Transverse colon (tissue), 4 donors: ENCODE results near the gene STRIP2. TPM values are rescaled to one million over a fixed set of nuclear protein-coding genes. Genes with fewer than 3 reads are reported as not detected.
"Not testable (repeated sequence)": the region's sequence is repeated elsewhere in the genome, so short reads cannot be mapped to it uniquely, and the experiment has no call there.

Source experiments
- DNase-seq: peaks from one replicate; pipeline ENCODE4 v3.0.0-alpha.2; 2019
- H3K27ac ChIP-seq, 4 donors: fragments of 200-600 bp; sonication (generic); 2 replicates each; pipeline ENCODE4 v1.5.1; 2016 to 2018; ENCODE audit warnings: inconsistent platforms in 4 of 4
- H3K27me3 ChIP-seq: fragments of 200-600 bp; sonication (generic); 2 replicates; pipeline ENCODE4 v1.5.1; 2017; ENCODE audit warnings: inconsistent platforms
- H3K36me3 ChIP-seq, 4 donors: fragments of 200-600 bp; sonication (generic); 2 replicates each; pipeline ENCODE4 v1.5.1; 2017 to 2019; ENCODE audit warnings: inconsistent platforms in 4 of 4
- H3K4me1 ChIP-seq, 4 donors: fragments of 200-600 bp; sonication (generic); 2 replicates each; pipeline ENCODE4 v1.5.1; 2017 to 2020; ENCODE audit warnings: inconsistent platforms in 4 of 4
- H3K4me3 ChIP-seq, 4 donors: fragments of 200-600 bp; sonication (generic); 1 replicate in 1 of 4; 2 replicates in 3 of 4; pipeline versions ENCODE4 v1.5.1 to v1.6.1; 2017 to 2019; ENCODE audit warnings: inconsistent platforms in 4 of 4
- H3K9me3 ChIP-seq, 2 donors: fragments of 200-600 bp; sonication (generic); 2 replicates each; pipeline ENCODE4 v1.5.1; 2017 to 2019; ENCODE audit warnings: inconsistent platforms in 2 of 2
- CTCF ChIP-seq, 5 experiments: fragments of 200-600 bp in 3 of 5; fragments of 450-650 bp in 2 of 5; sonication (generic) in 3 of 5; IDR thresholded peaks; 1 replicate in 2 of 5; 2 replicates in 3 of 5; pipeline ENCODE4 v1.5.1; 2016 to 2017; ENCODE audit warnings: antibody characterized with exemption in 5 of 5, inconsistent platforms in 3 of 5, mild to moderate bottlenecking in 2 of 5, moderate library complexity in 1 of 5
- EP300 ChIP-seq: sonication (generic); formaldehyde crosslinking; IDR thresholded peaks from one replicate; pipeline ENCODE4 v1.6.1; 2017; ENCODE audit warnings: antibody characterized with exemption, low read depth
- POLR2A ChIP-seq: fragments of 450-650 bp; IDR thresholded peaks from one replicate; pipeline ENCODE4 v1.6.1; 2016; ENCODE audit warnings: antibody characterized with exemption, mild to moderate bottlenecking, moderate library complexity
- POLR2AphosphoS5 ChIP-seq, 3 donors: sonication (generic); formaldehyde crosslinking; IDR thresholded peaks; one replicate each; pipeline ENCODE4 v1.6.1; 2016; ENCODE audit warnings: antibody characterized with exemption in 3 of 3
- WGBS, 2 donors: methylation state at CpG; one replicate each; pipeline ENCODE4 v1.1.5; 2018; ENCODE audit warnings: low coverage in 1 of 2; 5-methylcytosine and 5-hydroxymethylcytosine counted together
- in situ Hi-C, 4 donors: fragments of 200-750 bp; cut with MboI; loops; one replicate each; pipeline versions ENCODE4 v1.15.0 to v1.15.1; 2017; ENCODE audit warnings: low sequenced_read_pairs in 3 of 4, low pct_ligation_motif_present in 1 of 4, low pct_unique_long_range_greater_than_20kb in 1 of 4
- intact Hi-C: fragments of 100-400 bp; cut with DNase I; formaldehyde crosslinking; loops from one replicate; pipeline ENCODE4 v1.15.1; 2023; ENCODE audit warnings: low total_unique reads
- total RNA-seq, 4 donors: library from RNA; depleted of rRNA; stranded (reverse); fragments of >200 nt; gene quantifications; one replicate each; pipeline ENCODE4 v1.1.0, GENCODE V29; 2016

The STRIP2 gene
- total RNA-seq, 4 donors from 2014 or later: 0.82 to 1.1 TPM; not detected in 2

- Histone ChIP-seq H3K27ac (no peak overlapping the region), H3K36me3 (no peaks in the 10 kb centered on the region), H3K4me3 (no peak overlapping the region), H3K4me1 (no peaks in the 10 kb centered on the region), H3K9me3 (no peaks in the 10 kb centered on the region), H3K27me3 (peaks cover 21% of the 10 kb centered on the region)
- no peak for DNase-seq
- intact Hi-C loops: no loop called here
- in situ Hi-C loops: no loop called here
- no peak for TF ChIP-seq EP300
- TF ChIP-seq POLR2AphosphoS5 (IDR thresholded peaks at IDR 0.05): no peak
- TF ChIP-seq CTCF (IDR thresholded peaks at IDR 0.05): no peak
- no peak for TF ChIP-seq POLR2A
- WGBS, 2 donors: 51 to 64% methylated on average over 5 to 30 of the region's 30 CpGs
Observed at GRCh38 chr7:129522088-129522970, 88.1 kb downstream of the STRIP2 start.

DNA sequence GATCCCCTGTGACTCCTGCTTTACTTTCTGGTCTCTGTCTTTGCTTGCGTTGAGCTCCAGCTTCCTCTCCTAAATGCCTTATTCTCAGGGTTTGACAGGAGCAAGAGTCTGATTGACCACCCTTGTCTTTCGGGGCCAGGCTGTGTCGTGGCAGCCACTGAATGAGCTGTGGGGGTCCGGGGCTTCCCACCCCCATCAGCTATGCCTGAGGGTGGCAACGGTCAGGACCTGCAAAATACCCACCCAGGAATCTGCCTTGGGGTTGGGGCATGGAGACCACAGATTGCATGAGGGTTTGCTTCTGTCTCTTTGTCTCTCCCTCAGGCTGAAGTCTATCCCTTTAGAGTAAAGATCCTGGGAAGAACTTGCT lies 88.7 kb downstream of the STRIP2 start:
- Histone ChIP-seq H3K27me3 (peaks cover 21% of the 10 kb centered on the region), H3K4me1 (no peaks in the 10 kb centered on the region), H3K9me3 (no peaks in the 10 kb centered on the region), H3K27ac (no peak overlapping the region), H3K36me3 (no peaks in the 10 kb centered on the region), H3K4me3 (no peak overlapping the region)
- TF ChIP-seq POLR2AphosphoS5 (IDR thresholded peaks at IDR 0.05) (no peak), POLR2A (no peak), EP300 (no peak), CTCF (IDR thresholded peaks at IDR 0.05) (no peak)
- DNase-seq: no peak
- WGBS, 2 donors: 65% methylated on average over 5 of the region's 5 CpGs; no CpG with 5 or more reads in 1 of the 2 donors
- in situ Hi-C loops: no loop called here
- intact Hi-C loops: no loop called here

GRCh38 chr7:129523924-129524323 lies 89.7 kb downstream of the STRIP2 start:
- no peak for DNase-seq
- TF ChIP-seq CTCF (IDR thresholded peaks at IDR 0.05): no peak
- no peak for TF ChIP-seq POLR2A
- TF ChIP-seq POLR2AphosphoS5 (IDR thresholded peaks at IDR 0.05): no peak
- no peak for TF ChIP-seq EP300
- Histone ChIP-seq H3K27ac (no peak overlapping the region), H3K4me3 (no peak overlapping the region), H3K4me1 (no peaks in the 10 kb centered on the region), H3K9me3 (no peaks in the 10 kb centered on the region), H3K36me3 (no peaks in the 10 kb centered on the region), H3K27me3 (peaks cover 21% of the 10 kb centered on the region)
- intact Hi-C loops (no loop called here), in situ Hi-C loops (no loop called here)
- 66 to 68% methylated on average over 3 of the region's 3 CpGs for WGBS, 2 donors

DNA sequence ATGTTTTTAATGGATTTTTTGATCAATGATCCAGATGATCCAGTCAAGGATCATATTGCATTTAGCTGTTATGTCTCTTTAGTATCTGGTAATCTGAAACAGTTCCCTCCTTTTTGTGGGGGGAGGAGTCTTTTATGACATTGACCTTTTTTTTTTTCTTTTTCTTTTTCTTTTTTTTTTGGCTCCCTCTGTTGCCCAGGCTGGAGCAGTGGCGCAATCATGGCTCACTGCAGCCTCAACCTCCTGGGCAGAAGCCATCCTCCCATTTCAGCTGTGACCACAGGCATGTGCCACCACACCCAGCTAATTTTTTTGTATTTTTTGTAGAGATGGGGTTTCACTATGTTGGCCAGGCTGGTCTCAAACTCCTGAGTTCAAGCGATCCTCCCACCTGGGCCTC lies 90.2 kb downstream of the STRIP2 start:
- H3K36me3 ChIP-seq, in situ Hi-C loops, intact Hi-C loops, H3K27ac ChIP-seq, DNase-seq, H3K9me3 ChIP-seq, H3K4me1 ChIP-seq, H3K4me3 ChIP-seq: not testable (repeated sequence)
- WGBS, 2 donors: 84 to 90% methylated on average over 1 to 2 of the region's 2 CpGs
- peaks cover 21% of the 10 kb centered on the region for H3K27me3 ChIP-seq
